A673 (cell line): ENCODE data around the gene ENKD1. TPM values are rescaled to one million over a fixed set of nuclear protein-coding genes. Genes with fewer than 3 reads are reported as not detected.

Experiments
- BruUV-seq: library from RNA; stranded (reverse); fragments of 400-500 nt; replicated peaks from 2 replicates; lab custom pipeline; 2021; lab: Mats Ljungman, UMichigan
- CTCF ChIA-PET: fragments of 300-600 bp; sonication (Branson Sonifier 250); formaldehyde crosslinking; loops from one replicate; lab custom pipeline; 2022; ENCODE audit warnings: antibody characterized with exemption; lab: Charles Lee
- POLR2A ChIA-PET: fragments of 300-600 bp; sonication (Branson Sonifier 250); formaldehyde crosslinking; loops from one replicate; lab custom pipeline; 2022; ENCODE audit warnings: antibody characterized with exemption; ENCODE audit not compliant: low non-redundant PET; lab: Charles Lee
- DNase-seq: peaks from one replicate; pipeline ENCODE4 v3.0.0-alpha.2; 2015; ENCODE audit warnings: low spot score
- H3K27ac ChIP-seq: fragments of 200-600 bp; sonication (generic); 2 replicates; pipeline ENCODE4 v1.5.1; 2016; ENCODE audit warnings: mixed run types, low read depth, mild to moderate bottlenecking, mixed read lengths, antibody characterized with exemption, low read length; ENCODE audit not compliant: poor library complexity, severe bottlenecking
- H3K27me3 ChIP-seq: fragments of 200-600 bp; sonication (generic); replicated peaks from 2 replicates; pipeline ENCODE4 v1.6.1; 2017; ENCODE audit warnings: mixed run types, low read depth, mild to moderate bottlenecking, mixed read lengths, antibody characterized with exemption, low read length; ENCODE audit not compliant: insufficient read depth, poor library complexity
- H3K36me3 ChIP-seq: fragments of 200-600 bp; sonication (generic); 2 replicates; pipeline ENCODE4 v1.6.1; 2016; ENCODE audit warnings: mixed run types, mild to moderate bottlenecking, mixed read lengths, antibody characterized with exemption, low read length; ENCODE audit not compliant: insufficient read depth, poor library complexity, severe bottlenecking
- H3K4me1 ChIP-seq: fragments of 200-600 bp; sonication (generic); 2 replicates; pipeline ENCODE4 v1.6.1; 2017; ENCODE audit warnings: mixed run types, mild to moderate bottlenecking, mixed read lengths, antibody characterized with exemption, low read length; ENCODE audit not compliant: insufficient read depth, poor library complexity, severe bottlenecking
- H3K4me3 ChIP-seq: fragments of 200-600 bp; sonication (generic); 2 replicates; pipeline ENCODE4 v1.5.1; 2016; ENCODE audit warnings: low read depth, mixed run types, mild to moderate bottlenecking, mixed read lengths, low read length; ENCODE audit not compliant: poor library complexity, severe bottlenecking
- H3K9me3 ChIP-seq: fragments of 200-600 bp; sonication (generic); 2 replicates; pipeline ENCODE4 v1.6.1; 2016; ENCODE audit warnings: mixed run types, low read depth, mild to moderate bottlenecking, mixed read lengths, antibody characterized with exemption, low read length; ENCODE audit not compliant: poor library complexity, severe bottlenecking
- EZH2 ChIP-seq: fragments of 200-600 bp; sonication (generic); IDR thresholded peaks from 2 replicates; pipeline ENCODE4 v1.6.1; 2017; ENCODE audit warnings: borderline replicate concordance, low read depth, mild to moderate bottlenecking, mixed read lengths, antibody characterized with exemption, low read length; ENCODE audit not compliant: poor library complexity, severe bottlenecking
- intact Hi-C: fragments of 100-400 bp; cut with micrococcal nuclease; formaldehyde crosslinking; loops from one replicate; pipeline ENCODE4 v1.10.0; 2022; ENCODE audit not compliant: unreplicated experiment
- total RNA-seq: library from RNA; stranded (reverse); gene quantifications from 2 replicates; pipeline ENCODE4 v1.2.3, GENCODE V29; 2021
- TF ChIP-seq, protein P1 (sequence below): fragments of 300-800, 200-600 bp; sonication (generic); conservative IDR thresholded peaks from 2 replicates; pipeline ENCODE4 v1.5.1; 2017; ENCODE audit warnings: low read depth, mild to moderate bottlenecking, antibody characterized with exemption, low read length, moderate library complexity, mixed read lengths

The ENKD1 gene
- total RNA-seq, 1 experiment from 2014 or later: 8.5 TPM

GRCh38 chr16:67644038-67644437, 22.5 kb downstream of the ENKD1 start:
- TF ChIP-seq, protein P1, sequence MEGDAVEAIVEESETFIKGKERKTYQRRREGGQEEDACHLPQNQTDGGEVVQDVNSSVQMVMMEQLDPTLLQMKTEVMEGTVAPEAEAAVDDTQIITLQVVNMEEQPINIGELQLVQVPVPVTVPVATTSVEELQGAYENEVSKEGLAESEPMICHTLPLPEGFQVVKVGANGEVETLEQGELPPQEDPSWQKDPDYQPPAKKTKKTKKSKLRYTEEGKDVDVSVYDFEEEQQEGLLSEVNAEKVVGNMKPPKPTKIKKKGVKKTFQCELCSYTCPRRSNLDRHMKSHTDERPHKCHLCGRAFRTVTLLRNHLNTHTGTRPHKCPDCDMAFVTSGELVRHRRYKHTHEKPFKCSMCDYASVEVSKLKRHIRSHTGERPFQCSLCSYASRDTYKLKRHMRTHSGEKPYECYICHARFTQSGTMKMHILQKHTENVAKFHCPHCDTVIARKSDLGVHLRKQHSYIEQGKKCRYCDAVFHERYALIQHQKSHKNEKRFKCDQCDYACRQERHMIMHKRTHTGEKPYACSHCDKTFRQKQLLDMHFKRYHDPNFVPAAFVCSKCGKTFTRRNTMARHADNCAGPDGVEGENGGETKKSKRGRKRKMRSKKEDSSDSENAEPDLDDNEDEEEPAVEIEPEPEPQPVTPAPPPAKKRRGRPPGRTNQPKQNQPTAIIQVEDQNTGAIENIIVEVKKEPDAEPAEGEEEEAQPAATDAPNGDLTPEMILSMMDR: no peak
- TF ChIP-seq EZH2: no peak
- peaks cover 24% of the 10 kb centered on the region for H3K27me3 ChIP-seq
- no TSS peak for BruUV-seq
- intact Hi-C loops: loop anchor here (1.0 kb wide), 1 partner anchor 97 kb away; no protein-coding TSS in a partner anchor
- H3K4me3 ChIP-seq: no peak overlapping the region
- no peak for DNase-seq
- no peaks in the 10 kb centered on the region for H3K9me3 ChIP-seq
- H3K27ac ChIP-seq: no peak overlapping the region
- ChIA-PET POLR2A (no interaction called here), CTCF (interaction anchor here (1.3 to 2.7 kb wide), 3 partner anchors 10 to 123 kb away, joined by 4 to 17 read pairs (median 12); no protein-coding TSS in a partner anchor)
- H3K4me1 ChIP-seq: no peaks in the 10 kb centered on the region
- no peaks in the 10 kb centered on the region for H3K36me3 ChIP-seq

DNA sequence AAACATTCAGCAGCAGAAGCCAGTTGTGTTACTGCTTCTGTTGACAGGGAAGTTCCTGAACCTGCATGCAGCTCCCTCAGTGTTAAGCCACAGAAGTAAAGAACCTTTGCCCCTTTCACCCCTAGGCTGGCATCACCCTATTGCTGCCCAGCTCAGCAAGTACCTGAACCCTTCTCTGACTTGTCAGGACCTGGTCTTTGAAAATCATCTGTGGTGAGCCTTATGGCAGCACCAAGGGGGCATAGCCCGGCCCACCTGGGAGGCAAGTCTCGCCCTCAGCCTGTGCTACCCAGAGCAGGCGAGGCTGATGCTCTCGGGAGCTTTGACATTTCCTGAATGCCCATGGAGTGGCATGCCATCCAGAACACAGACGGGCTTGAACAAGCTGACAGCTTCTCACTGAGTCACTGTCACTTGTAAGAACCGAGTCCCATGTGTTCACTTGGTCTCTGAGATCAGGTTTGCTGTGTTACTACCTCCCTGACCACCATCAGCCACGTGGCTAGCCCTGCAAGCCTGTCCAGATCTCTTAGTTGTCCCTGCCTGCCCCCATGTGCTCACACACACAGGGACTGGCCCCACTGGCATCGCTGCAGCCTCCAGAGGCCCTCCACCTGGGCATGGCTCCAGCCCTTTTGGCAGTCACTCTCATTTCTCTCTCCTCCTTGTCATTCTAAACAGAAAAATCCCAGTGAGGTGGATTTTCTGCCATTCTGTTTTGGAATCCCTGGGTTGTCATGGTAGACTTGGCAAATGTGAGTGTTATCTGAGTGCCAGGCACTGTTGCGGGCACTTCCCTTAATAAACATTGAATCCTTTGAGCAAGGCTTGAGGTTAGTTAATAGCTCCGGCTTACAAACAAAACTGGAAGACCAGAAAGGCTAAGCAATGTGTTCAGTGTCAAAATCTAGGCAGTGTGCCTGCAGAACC, 24.5 kb downstream of the ENKD1 start:
- DNase-seq: no peak
- Histone ChIP-seq H3K27ac (no peak overlapping the region), H3K36me3 (peaks cover 19% of the 10 kb centered on the region), H3K27me3 (peaks cover 5% of the 10 kb centered on the region), H3K4me1 (no peaks in the 10 kb centered on the region), H3K9me3 (no peaks in the 10 kb centered on the region), H3K4me3 (no peak overlapping the region)
- POLR2A ChIA-PET: no interaction called here
- CTCF ChIA-PET: interaction anchor here (0.6 kb wide), 1 partner anchor 1197 kb away, joined by 8 read pairs; no protein-coding TSS in a partner anchor
- intact Hi-C loops: no loop called here
- TF ChIP-seq, protein P1: no peak
- no peak for TF ChIP-seq EZH2
- no TSS peak for BruUV-seq

DNA sequence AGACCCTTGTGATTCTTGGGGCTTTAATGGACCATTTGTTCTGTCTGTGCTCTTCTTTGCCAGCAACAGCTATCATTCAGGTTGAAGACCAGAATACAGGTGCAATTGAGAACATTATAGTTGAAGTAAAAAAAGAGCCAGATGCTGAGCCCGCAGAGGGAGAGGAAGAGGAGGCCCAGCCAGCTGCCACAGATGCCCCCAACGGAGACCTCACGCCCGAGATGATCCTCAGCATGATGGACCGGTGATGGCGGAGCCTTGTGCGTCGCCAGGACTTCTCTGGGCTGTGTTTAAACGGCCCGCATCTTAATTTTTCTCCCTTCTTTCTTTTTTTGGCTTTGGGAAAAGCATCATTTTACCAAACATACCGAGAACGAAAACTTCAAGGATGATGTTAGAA, 28.9 kb downstream of the ENKD1 start:
- POLR2A ChIA-PET: no interaction called here
- peaks cover 42% of the 10 kb centered on the region for H3K36me3 ChIP-seq
- TF ChIP-seq EZH2: no peak
- TF ChIP-seq, protein P1: no peak
- no peaks in the 10 kb centered on the region for H3K9me3 ChIP-seq
- H3K27ac ChIP-seq: no peak overlapping the region
- DNase-seq: no peak
- no peaks in the 10 kb centered on the region for H3K27me3 ChIP-seq
- no peak overlapping the region for H3K4me3 ChIP-seq
- BruUV-seq: no TSS peak
- intact Hi-C loops: no loop called here
- H3K4me1 ChIP-seq: peaks cover 7% of the 10 kb centered on the region
- CTCF ChIA-PET: no interaction called here
